HL-60 (cell line): Measurements from ENCODE around the gene PLEKHA5.

Experiments
- DNase-seq, 2 experiments: peaks; one replicate each; pipeline ENCODE4 v3.0.0-alpha.2; 2010 to 2020; ENCODE audit warnings: low read depth in 1 of 2, low spot score in 1 of 2
- H3K27ac ChIP-seq: fragments of 250-450 bp; sonication (Bioruptor Pico); replicated peaks from 2 replicates; pipeline ENCODE4 v1.5.1; 2020; ENCODE audit warnings: mild to moderate bottlenecking, moderate library complexity
- H3K27me3 ChIP-seq: fragments of 250-450 bp; sonication (Bioruptor Pico); 2 replicates; pipeline ENCODE4 v1.5.1; 2021; ENCODE audit warnings: mild to moderate bottlenecking, moderate library complexity; ENCODE audit not compliant: insufficient read depth, poor library complexity, severe bottlenecking
- H3K4me3 ChIP-seq: replicated peaks from 2 replicates; pipeline ENCODE4 v1.5.1; 2011; ENCODE audit warnings: mild to moderate bottlenecking, control low read depth, low read length; ENCODE audit not compliant: insufficient read depth
- GABPA ChIP-seq: IDR thresholded peaks from 2 replicates; pipeline ENCODE4 v1.6.1; 2012; ENCODE audit warnings: low read depth
- POLR2AphosphoS5 ChIP-seq: IDR thresholded peaks from 2 replicates; pipeline ENCODE4 v1.6.1; 2012; ENCODE audit warnings: low read depth
- SPI1 ChIP-seq: IDR thresholded peaks from 2 replicates; pipeline ENCODE4 v1.6.1; 2012; ENCODE audit warnings: low read depth, mild to moderate bottlenecking, borderline replicate concordance
- TF ChIP-seq, protein P1 (sequence below): IDR thresholded peaks from one replicate; pipeline ENCODE4 v1.5.1; 2011; ENCODE audit warnings: low read length, control low read depth, inconsistent platforms; ENCODE audit not compliant: insufficient read depth
- TF ChIP-seq, protein P2 (sequence below): IDR thresholded peaks from 2 replicates; pipeline ENCODE4 v1.6.1; 2012; ENCODE audit warnings: low read depth; ENCODE audit not compliant: insufficient replicate concordance

PLEKHA5 gene

GRCh38 chr12:19236656-19237055, 107.1 kb downstream of the PLEKHA5 start:
- no peaks in the 10 kb centered on the region for H3K27me3 ChIP-seq
- H3K4me3 ChIP-seq, result no peak overlapping the region
- no peak overlapping the region for H3K27ac ChIP-seq
- TF ChIP-seq GABPA, result no peak
- TF ChIP-seq, protein P1, sequence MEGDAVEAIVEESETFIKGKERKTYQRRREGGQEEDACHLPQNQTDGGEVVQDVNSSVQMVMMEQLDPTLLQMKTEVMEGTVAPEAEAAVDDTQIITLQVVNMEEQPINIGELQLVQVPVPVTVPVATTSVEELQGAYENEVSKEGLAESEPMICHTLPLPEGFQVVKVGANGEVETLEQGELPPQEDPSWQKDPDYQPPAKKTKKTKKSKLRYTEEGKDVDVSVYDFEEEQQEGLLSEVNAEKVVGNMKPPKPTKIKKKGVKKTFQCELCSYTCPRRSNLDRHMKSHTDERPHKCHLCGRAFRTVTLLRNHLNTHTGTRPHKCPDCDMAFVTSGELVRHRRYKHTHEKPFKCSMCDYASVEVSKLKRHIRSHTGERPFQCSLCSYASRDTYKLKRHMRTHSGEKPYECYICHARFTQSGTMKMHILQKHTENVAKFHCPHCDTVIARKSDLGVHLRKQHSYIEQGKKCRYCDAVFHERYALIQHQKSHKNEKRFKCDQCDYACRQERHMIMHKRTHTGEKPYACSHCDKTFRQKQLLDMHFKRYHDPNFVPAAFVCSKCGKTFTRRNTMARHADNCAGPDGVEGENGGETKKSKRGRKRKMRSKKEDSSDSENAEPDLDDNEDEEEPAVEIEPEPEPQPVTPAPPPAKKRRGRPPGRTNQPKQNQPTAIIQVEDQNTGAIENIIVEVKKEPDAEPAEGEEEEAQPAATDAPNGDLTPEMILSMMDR, result no peak
- TF ChIP-seq, protein P2, sequence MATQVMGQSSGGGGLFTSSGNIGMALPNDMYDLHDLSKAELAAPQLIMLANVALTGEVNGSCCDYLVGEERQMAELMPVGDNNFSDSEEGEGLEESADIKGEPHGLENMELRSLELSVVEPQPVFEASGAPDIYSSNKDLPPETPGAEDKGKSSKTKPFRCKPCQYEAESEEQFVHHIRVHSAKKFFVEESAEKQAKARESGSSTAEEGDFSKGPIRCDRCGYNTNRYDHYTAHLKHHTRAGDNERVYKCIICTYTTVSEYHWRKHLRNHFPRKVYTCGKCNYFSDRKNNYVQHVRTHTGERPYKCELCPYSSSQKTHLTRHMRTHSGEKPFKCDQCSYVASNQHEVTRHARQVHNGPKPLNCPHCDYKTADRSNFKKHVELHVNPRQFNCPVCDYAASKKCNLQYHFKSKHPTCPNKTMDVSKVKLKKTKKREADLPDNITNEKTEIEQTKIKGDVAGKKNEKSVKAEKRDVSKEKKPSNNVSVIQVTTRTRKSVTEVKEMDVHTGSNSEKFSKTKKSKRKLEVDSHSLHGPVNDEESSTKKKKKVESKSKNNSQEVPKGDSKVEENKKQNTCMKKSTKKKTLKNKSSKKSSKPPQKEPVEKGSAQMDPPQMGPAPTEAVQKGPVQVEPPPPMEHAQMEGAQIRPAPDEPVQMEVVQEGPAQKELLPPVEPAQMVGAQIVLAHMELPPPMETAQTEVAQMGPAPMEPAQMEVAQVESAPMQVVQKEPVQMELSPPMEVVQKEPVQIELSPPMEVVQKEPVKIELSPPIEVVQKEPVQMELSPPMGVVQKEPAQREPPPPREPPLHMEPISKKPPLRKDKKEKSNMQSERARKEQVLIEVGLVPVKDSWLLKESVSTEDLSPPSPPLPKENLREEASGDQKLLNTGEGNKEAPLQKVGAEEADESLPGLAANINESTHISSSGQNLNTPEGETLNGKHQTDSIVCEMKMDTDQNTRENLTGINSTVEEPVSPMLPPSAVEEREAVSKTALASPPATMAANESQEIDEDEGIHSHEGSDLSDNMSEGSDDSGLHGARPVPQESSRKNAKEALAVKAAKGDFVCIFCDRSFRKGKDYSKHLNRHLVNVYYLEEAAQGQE, result no peak
- no peak for DNase-seq

DNA sequence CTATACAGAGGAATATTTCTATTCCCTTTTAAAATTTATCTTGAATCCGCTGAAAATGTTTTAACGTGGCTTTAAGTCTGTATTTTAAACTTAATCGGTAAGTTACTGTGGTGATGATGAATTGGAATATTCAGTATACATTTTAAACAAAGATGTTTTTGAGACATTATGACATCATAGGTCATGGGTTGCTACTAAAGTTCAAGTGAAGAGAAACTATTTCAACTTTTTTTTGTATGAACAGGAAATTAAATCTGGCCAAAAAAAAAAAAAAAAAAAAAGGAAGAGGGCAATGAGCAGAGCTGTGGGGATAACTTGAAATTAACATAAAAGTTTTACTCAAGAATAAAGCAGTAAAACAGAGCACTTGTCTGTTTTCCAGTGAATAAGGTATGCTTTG, 109.0 kb downstream of the PLEKHA5 start:
- Histone ChIP-seq H3K27ac (no peak overlapping the region), H3K27me3 (no peaks in the 10 kb centered on the region), H3K4me3 (no peak overlapping the region)
- DNase-seq, result no peak
- TF ChIP-seq, protein P2, result no peak
- TF ChIP-seq GABPA, result no peak
- no peak for TF ChIP-seq SPI1
- no peak for TF ChIP-seq POLR2AphosphoS5
- TF ChIP-seq, protein P1, result no peak

GRCh38 chr12:19239102-19239501, 109.6 kb downstream of the PLEKHA5 start:
- no peak for DNase-seq
- TF ChIP-seq GABPA, result no peak
- TF ChIP-seq POLR2AphosphoS5, result no peak
- TF ChIP-seq, protein P1, result no peak
- TF ChIP-seq SPI1, result no peak
- TF ChIP-seq, protein P2, result no peak
- H3K4me3 ChIP-seq, result no peak overlapping the region
- H3K27ac ChIP-seq, result no peak overlapping the region
- H3K27me3 ChIP-seq, result no peaks in the 10 kb centered on the region
